SK-N-SH (cell line): ENCODE results near the gene CEP43. TPM values are rescaled to one million over a fixed set of nuclear protein-coding genes. Genes with fewer than 3 reads are reported as not detected.
A peak's percentile ranks its signal among the peaks of the same experiment; 100 is the strongest.

Experiments
- CTCF ChIA-PET: fragments of 300-600, 350-600 bp; formaldehyde crosslinking; extraction: SDS; loops from one replicate; lab custom pipeline; 2021; lab: Yijun Ruan, JAX
- POLR2A ChIA-PET: fragments of 350-600 bp; sonication (Branson Sonifier 250); formaldehyde crosslinking; extraction: SDS; loops from one replicate; lab custom pipeline; 2020; ENCODE audit warnings: antibody characterized with exemption, inconsistent platforms; lab: Yijun Ruan, JAX
- DNase-seq: peaks from one replicate; pipeline ENCODE4 v3.0.0; 2012
- H2AFZ ChIP-seq: fragments of 200-600 bp; sonication (generic); 2 replicates; pipeline ENCODE4 v1.8.1; 2016; ENCODE audit warnings: antibody characterized with exemption, mild to moderate bottlenecking, low read depth
- H3F3A ChIP-seq: fragments of 200-600 bp; sonication (generic); replicated peaks from 2 replicates; pipeline ENCODE3; 2016; ENCODE audit warnings: antibody characterized with exemption, mild to moderate bottlenecking; ENCODE audit not compliant: insufficient read depth
- H3K27ac ChIP-seq, 2 experiments: fragments of 200-500 bp in 1 of 2; fragments of 200-600 bp in 1 of 2; sonication (Bioruptor generic) in 1 of 2; sonication (generic), shearing (Covaris generic) in 1 of 2; 2 replicates each; pipeline versions ENCODE4 v1.5.1 to v1.6.1; 2014 to 2016; ENCODE audit warnings: low read depth in 2 of 2, inconsistent platforms in 1 of 2, low read length in 1 of 2, mild to moderate bottlenecking in 1 of 2, mixed read lengths in 1 of 2
- H3K27me3 ChIP-seq: fragments of 200-600 bp; sonication (generic), shearing (Covaris generic); 2 replicates; pipeline ENCODE4 v1.6.1; 2016; ENCODE audit warnings: mixed run types; ENCODE audit not compliant: insufficient read depth
- H3K36me3 ChIP-seq, 2 experiments: fragments of 200-500 bp in 1 of 2; fragments of 200-600 bp in 1 of 2; sonication (Bioruptor generic) in 1 of 2; sonication (generic) in 1 of 2; replicated peaks in 1 of 2; 2 replicates each; pipeline versions ENCODE3 to v1.5.1; 2014 to 2016; ENCODE audit warnings: low read length in 1 of 2, mild to moderate bottlenecking in 1 of 2; ENCODE audit not compliant: insufficient read depth in 2 of 2, control insufficient read depth in 1 of 2
- H3K4me1 ChIP-seq, 2 experiments: fragments of 200-500 bp in 1 of 2; fragments of 200-600 bp in 1 of 2; sonication (Bioruptor generic) in 1 of 2; sonication (generic), shearing (Covaris generic) in 1 of 2; 2 replicates each; pipeline versions ENCODE4 v1.5.1 to v1.6.1; 2014 to 2016; ENCODE audit warnings: low read depth in 1 of 2, low read length in 1 of 2, mixed run types in 1 of 2; ENCODE audit not compliant: insufficient read depth in 2 of 2, control insufficient read depth in 1 of 2
- H3K4me2 ChIP-seq: fragments of 200-600 bp; sonication (generic), shearing (Covaris generic); 2 replicates; pipeline ENCODE4 v1.6.1; 2017; ENCODE audit warnings: mixed run types
- H3K4me3 ChIP-seq, 2 experiments: fragments of 200-500 bp in 1 of 2; fragments of 200-600 bp in 1 of 2; sonication (Bioruptor generic) in 1 of 2; sonication (generic), shearing (Covaris generic) in 1 of 2; 2 replicates each; pipeline versions ENCODE4 v1.5.1 to v1.8.1; 2014 to 2016; ENCODE audit warnings: low read depth in 2 of 2, inconsistent platforms in 1 of 2, low read length in 1 of 2, mild to moderate bottlenecking in 1 of 2, mixed read lengths in 1 of 2, moderate library complexity in 1 of 2
- H3K79me2 ChIP-seq: fragments of 200-600 bp; sonication (generic); 2 replicates; pipeline ENCODE4 v1.8.1; 2017; ENCODE audit warnings: mild to moderate bottlenecking; ENCODE audit not compliant: insufficient read depth
- H3K9ac ChIP-seq: fragments of 200-600 bp; sonication (generic); 2 replicates; pipeline ENCODE4 v1.6.1; 2017; ENCODE audit warnings: mixed run types
- H3K9me2 ChIP-seq: fragments of 200-600 bp; sonication (generic); 2 replicates; pipeline ENCODE4 v1.6.1; 2017; ENCODE audit warnings: mixed run types
- H3K9me3 ChIP-seq: fragments of 200-600 bp; sonication (generic); 2 replicates; pipeline ENCODE4 v1.6.1; 2017; ENCODE audit warnings: mixed run types, mild to moderate bottlenecking, moderate library complexity
- H4K20me1 ChIP-seq: fragments of 200-600 bp; sonication (generic); 2 replicates; pipeline ENCODE4 v1.6.1; 2017; ENCODE audit warnings: mild to moderate bottlenecking, mixed run types; ENCODE audit not compliant: insufficient read depth
- CHD2 ChIP-seq: fragments of 150-350 bp; IDR thresholded peaks from 2 replicates; pipeline ENCODE4 v1.6.1; 2018; ENCODE audit warnings: low read length; ENCODE audit not compliant: partially characterized antibody
- CTCF ChIP-seq: fragments of 200-600 bp; sonication (generic); IDR thresholded peaks from 2 replicates; pipeline ENCODE4 v1.6.1; 2017; ENCODE audit warnings: antibody characterized with exemption, mild to moderate bottlenecking, moderate library complexity
- ELF1 ChIP-seq: IDR thresholded peaks from 2 replicates; pipeline ENCODE4 v1.4.0; 2012
- EP300 ChIP-seq, 2 experiments: IDR thresholded peaks; 2 replicates each; pipeline versions ENCODE4 v1.4.0 to v1.6.1; 2012; ENCODE audit warnings: borderline replicate concordance in 1 of 2, low read depth in 1 of 2, low read length in 1 of 2
- EZH2phosphoT487 ChIP-seq: fragments of 200-600 bp; sonication (generic); IDR thresholded peaks from 2 replicates; pipeline ENCODE4 v1.6.1; 2017; ENCODE audit warnings: low read depth, mixed run types, mild to moderate bottlenecking, antibody characterized with exemption, moderate library complexity, borderline replicate concordance
- FOSL2 ChIP-seq: IDR thresholded peaks from 2 replicates; pipeline ENCODE4 v1.4.0; 2012; ENCODE audit warnings: low read depth, mild to moderate bottlenecking, moderate library complexity, borderline replicate concordance
- FOXM1 ChIP-seq: IDR thresholded peaks from 2 replicates; pipeline ENCODE4 v1.4.0; 2012; ENCODE audit warnings: low read depth, mild to moderate bottlenecking
- GABPA ChIP-seq: IDR thresholded peaks from 2 replicates; pipeline ENCODE4 v1.4.0; 2012; ENCODE audit warnings: low read depth, mild to moderate bottlenecking
- GATA2 ChIP-seq: sonication (generic); formaldehyde crosslinking; IDR thresholded peaks from 2 replicates; pipeline ENCODE4 v1.5.0; 2020; ENCODE audit warnings: mild to moderate bottlenecking, missing genetic modification reagents
- JUND ChIP-seq: IDR thresholded peaks from 2 replicates; pipeline ENCODE4 v1.4.0; 2012
- MAX ChIP-seq: IDR thresholded peaks from 2 replicates; pipeline ENCODE4 v1.4.0; 2012; ENCODE audit warnings: low read depth
- MEF2A ChIP-seq: IDR thresholded peaks from 2 replicates; pipeline ENCODE4 v1.4.0; 2012; ENCODE audit warnings: low read depth, borderline replicate concordance
- MXI1 ChIP-seq: IDR thresholded peaks from 2 replicates; pipeline ENCODE4 v1.6.1; 2012; ENCODE audit warnings: mild to moderate bottlenecking, low read depth, low read length, improper control_type of control experiment
- RAD21 ChIP-seq: IDR thresholded peaks from 2 replicates; pipeline ENCODE4 v1.6.1; 2012; ENCODE audit warnings: mild to moderate bottlenecking, low read length
- RCOR1 ChIP-seq: fragments of 150-350 bp; IDR thresholded peaks from 2 replicates; pipeline ENCODE4 v1.6.1; 2017; ENCODE audit warnings: antibody characterized with exemption, low read length
- REST ChIP-seq: IDR thresholded peaks from 2 replicates; pipeline ENCODE4 v1.6.1; 2012; ENCODE audit warnings: mild to moderate bottlenecking, low read depth, low read length, moderate library complexity
- RFX5 ChIP-seq: IDR thresholded peaks from 2 replicates; pipeline ENCODE4 v1.6.1; 2012; ENCODE audit warnings: mild to moderate bottlenecking, improper control_type of control experiment, low read length
- SIN3A ChIP-seq: IDR thresholded peaks from 2 replicates; pipeline ENCODE4 v1.6.1; 2012; ENCODE audit warnings: low read depth, mild to moderate bottlenecking, low read length, moderate library complexity, borderline replicate concordance
- SMC3 ChIP-seq: IDR thresholded peaks from 2 replicates; pipeline ENCODE4 v1.6.1; 2012; ENCODE audit warnings: low read depth, low read length, improper control_type of control experiment
- TAF1 ChIP-seq: IDR thresholded peaks from 2 replicates; pipeline ENCODE4 v1.6.1; 2012; ENCODE audit warnings: low read depth, mild to moderate bottlenecking, low read length, moderate library complexity, borderline replicate concordance
- TCF12 ChIP-seq: IDR thresholded peaks from 2 replicates; pipeline ENCODE4 v1.4.0; 2012
- USF1 ChIP-seq: IDR thresholded peaks from 2 replicates; pipeline ENCODE4 v1.4.0; 2012; ENCODE audit warnings: low read depth, borderline replicate concordance
- YY1 ChIP-seq: IDR thresholded peaks from 2 replicates; pipeline ENCODE4 v1.4.0; 2012; ENCODE audit warnings: low read depth, mild to moderate bottlenecking
- WGBS: methylation state at CpG from one replicate; pipeline ENCODE4 v1.1.6; 2017; ENCODE audit warnings: low lambda C conversion rate; 5-methylcytosine and 5-hydroxymethylcytosine counted together
- polyA plus RNA-seq, 3 experiments: library from polyadenylated mRNA; depleted of rRNA; stranded (reverse); fragments of >200 nt; gene quantifications; 2 replicates each; pipeline ENCODE4 v1.2.3, GENCODE V29; 2012
- TF ChIP-seq, protein P1 (sequence below): fragments of 150-350 bp; IDR thresholded peaks from 2 replicates; pipeline ENCODE4 v1.6.1; 2016; ENCODE audit warnings: mild to moderate bottlenecking, low read depth, low read length
- TF ChIP-seq, protein P2 (sequence below): IDR thresholded peaks from 2 replicates; pipeline ENCODE4; 2012

The CEP43 gene
- polyA plus RNA-seq, 1 of the 3 experiments (the other 2 are of a cell fraction) = 7.5 TPM

- DNase-seq = peak; percentile 65
- H3K4me3 ChIP-seq = peak overlapping the region; percentile 57 to 97
- H3K79me2 ChIP-seq = peaks cover 84% of the 10 kb centered on the region
- 5% methylated on average over 22 of the region's 38 CpGs for WGBS
- H2AFZ ChIP-seq = 0 out of 2 replicates have a peak overlapping the region, but pooled peaks have one; percentile 67
- peak overlapping the region; percentile 98 for H3K4me2 ChIP-seq
- H3K4me1 ChIP-seq = peaks cover 15 to 24% of the 10 kb centered on the region in 2 experiments; a peak in 3 of 4 replicates
- peaks cover 3% of the 10 kb centered on the region for H3F3A ChIP-seq
- H3K27me3 ChIP-seq = no peaks in the 10 kb centered on the region
- CTCF ChIA-PET = interaction anchor here (0.6 to 3.4 kb wide), 13 partner anchors 8 to 292 kb away, joined by 3 to 27 read pairs (median 5); partner anchors contain the start of gene RNASET2
- POLR2A ChIA-PET = interaction anchor here (1.5 kb wide), 1 partner anchor 41 kb away, joined by 5 read pairs; the partner anchor contains the start of gene RNASET2
- peaks cover 5% of the 10 kb centered on the region for H4K20me1 ChIP-seq
- peaks cover 9 to 15% of the 10 kb centered on the region in 2 experiments for H3K36me3 ChIP-seq
- no peaks in the 10 kb centered on the region for H3K9me3 ChIP-seq
- no peak overlapping the region; a peak in 2 of 4 replicates for H3K27ac ChIP-seq
- no peaks in the 10 kb centered on the region for H3K9me2 ChIP-seq
- no peak overlapping the region; the same call in 1 of the 2 replicates for H3K9ac ChIP-seq
- no peak for TF ChIP-seq CHD2
- peak; percentile 93 for TF ChIP-seq MXI1
- no peak for TF ChIP-seq FOXM1
- peak; percentile 80 for TF ChIP-seq MAX
- no peak for TF ChIP-seq EZH2phosphoT487
- TF ChIP-seq ELF1 = no peak
- no peak for TF ChIP-seq USF1
- no peak for TF ChIP-seq RCOR1
- no peak for TF ChIP-seq RFX5
- no peak for TF ChIP-seq REST
- TF ChIP-seq FOSL2 = no peak
- TF ChIP-seq TCF12 = no peak
- no peak for TF ChIP-seq MEF2A
- no peak for TF ChIP-seq GATA2 (CRISPR knock-in tag)
- TF ChIP-seq YY1 = no peak
- no peak for TF ChIP-seq EP300 (IDR thresholded peaks at IDR 0.05; ENCODE audit: borderline replicate concordance in 1 of 2, low read depth in 1 of 2, low read length in 1 of 2)
- peak; percentile 54 for TF ChIP-seq CTCF
- TF ChIP-seq, protein P1, sequence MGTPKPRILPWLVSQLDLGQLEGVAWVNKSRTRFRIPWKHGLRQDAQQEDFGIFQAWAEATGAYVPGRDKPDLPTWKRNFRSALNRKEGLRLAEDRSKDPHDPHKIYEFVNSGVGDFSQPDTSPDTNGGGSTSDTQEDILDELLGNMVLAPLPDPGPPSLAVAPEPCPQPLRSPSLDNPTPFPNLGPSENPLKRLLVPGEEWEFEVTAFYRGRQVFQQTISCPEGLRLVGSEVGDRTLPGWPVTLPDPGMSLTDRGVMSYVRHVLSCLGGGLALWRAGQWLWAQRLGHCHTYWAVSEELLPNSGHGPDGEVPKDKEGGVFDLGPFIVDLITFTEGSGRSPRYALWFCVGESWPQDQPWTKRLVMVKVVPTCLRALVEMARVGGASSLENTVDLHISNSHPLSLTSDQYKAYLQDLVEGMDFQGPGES = no peak
- TF ChIP-seq GABPA = no peak
- TF ChIP-seq TAF1 = no peak
- peak; percentile 48; the same call in 1 of the 2 replicates for TF ChIP-seq SMC3
- TF ChIP-seq, protein P2, sequence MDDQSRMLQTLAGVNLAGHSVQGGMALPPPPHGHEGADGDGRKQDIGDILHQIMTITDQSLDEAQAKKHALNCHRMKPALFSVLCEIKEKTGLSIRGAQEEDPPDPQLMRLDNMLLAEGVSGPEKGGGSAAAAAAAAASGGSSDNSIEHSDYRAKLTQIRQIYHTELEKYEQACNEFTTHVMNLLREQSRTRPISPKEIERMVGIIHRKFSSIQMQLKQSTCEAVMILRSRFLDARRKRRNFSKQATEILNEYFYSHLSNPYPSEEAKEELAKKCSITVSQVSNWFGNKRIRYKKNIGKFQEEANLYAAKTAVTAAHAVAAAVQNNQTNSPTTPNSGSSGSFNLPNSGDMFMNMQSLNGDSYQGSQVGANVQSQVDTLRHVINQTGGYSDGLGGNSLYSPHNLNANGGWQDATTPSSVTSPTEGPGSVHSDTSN = no peak
- TF ChIP-seq JUND = no peak
- TF ChIP-seq SIN3A = 0 out of 2 replicates have a peak, but pooled peaks have one; percentile 90
- peak; percentile 64 for TF ChIP-seq RAD21
Observed at GRCh38 chr6:166997768-166998255, 1.4 kb upstream of the CEP43 start.
